Measurements from ENCODE around the gene VASH2.

- TF ChIP-seq CTCF (IDR thresholded peaks at IDR 0.05) (no peak), EP300 (IDR thresholded peaks at IDR 0.05) (no peak)
These were observed 21.0 kb downstream of the VASH2 start for GRCh38 chr1:212971312-212971711.
